Measurements from ENCODE around the gene MEI1.

Gene MEI1

GRCh38 chr22:41772198-41772597 lies 72.9 kb downstream of the MEI1 start:
- Histone ChIP-seq H3K27me3 (ENCODE audit: insufficient read depth, poor library complexity, severe bottlenecking) (no peaks in the 10 kb centered on the region), H3K4me1 (ENCODE audit: insufficient read depth, poor library complexity, severe bottlenecking) (peaks cover 10% of the 10 kb centered on the region), H3K27ac (ENCODE audit: poor library complexity, severe bottlenecking) (no peak overlapping the region), H3K4me3 (ENCODE audit: severe bottlenecking) (no peak overlapping the region), H3K36me3 (ENCODE audit: low read depth) (no peaks in the 10 kb centered on the region), H3K9me3 (ENCODE audit: severe bottlenecking) (no peaks in the 10 kb centered on the region)
- TF ChIP-seq, protein P1, sequence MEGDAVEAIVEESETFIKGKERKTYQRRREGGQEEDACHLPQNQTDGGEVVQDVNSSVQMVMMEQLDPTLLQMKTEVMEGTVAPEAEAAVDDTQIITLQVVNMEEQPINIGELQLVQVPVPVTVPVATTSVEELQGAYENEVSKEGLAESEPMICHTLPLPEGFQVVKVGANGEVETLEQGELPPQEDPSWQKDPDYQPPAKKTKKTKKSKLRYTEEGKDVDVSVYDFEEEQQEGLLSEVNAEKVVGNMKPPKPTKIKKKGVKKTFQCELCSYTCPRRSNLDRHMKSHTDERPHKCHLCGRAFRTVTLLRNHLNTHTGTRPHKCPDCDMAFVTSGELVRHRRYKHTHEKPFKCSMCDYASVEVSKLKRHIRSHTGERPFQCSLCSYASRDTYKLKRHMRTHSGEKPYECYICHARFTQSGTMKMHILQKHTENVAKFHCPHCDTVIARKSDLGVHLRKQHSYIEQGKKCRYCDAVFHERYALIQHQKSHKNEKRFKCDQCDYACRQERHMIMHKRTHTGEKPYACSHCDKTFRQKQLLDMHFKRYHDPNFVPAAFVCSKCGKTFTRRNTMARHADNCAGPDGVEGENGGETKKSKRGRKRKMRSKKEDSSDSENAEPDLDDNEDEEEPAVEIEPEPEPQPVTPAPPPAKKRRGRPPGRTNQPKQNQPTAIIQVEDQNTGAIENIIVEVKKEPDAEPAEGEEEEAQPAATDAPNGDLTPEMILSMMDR (IDR thresholded peaks at IDR 0.05; ENCODE audit: poor library complexity, severe bottlenecking): no peak
- ATAC-seq (ENCODE audit: low read depth): 0 out of 3 replicates have a peak, but pooled peaks have one; percentile 44
- DNase-seq (ENCODE audit: low spot score): no peak

- no peaks in the 10 kb centered on the region for H3K27me3 ChIP-seq (ENCODE audit: insufficient read depth, poor library complexity, severe bottlenecking)
- DNase-seq (ENCODE audit: low spot score) (no peak), ATAC-seq (ENCODE audit: low read depth) (peak; percentile 81; the same call in 2 of the 3 replicates)
- no peak overlapping the region for H3K4me3 ChIP-seq (ENCODE audit: severe bottlenecking)
- H3K4me1 ChIP-seq (ENCODE audit: insufficient read depth, poor library complexity, severe bottlenecking): peaks cover 10% of the 10 kb centered on the region
- TF ChIP-seq, protein P1 (IDR thresholded peaks at IDR 0.05; ENCODE audit: poor library complexity, severe bottlenecking): no peak
- no peaks in the 10 kb centered on the region for H3K36me3 ChIP-seq (ENCODE audit: low read depth)
- H3K27ac ChIP-seq (ENCODE audit: poor library complexity, severe bottlenecking): no peak overlapping the region
- no peaks in the 10 kb centered on the region for H3K9me3 ChIP-seq (ENCODE audit: severe bottlenecking)
Measured at GRCh38 chr22:41772645-41773044, 73.3 kb downstream of the MEI1 start.

- H3K9me3 ChIP-seq (ENCODE audit: severe bottlenecking): no peaks in the 10 kb centered on the region
- DNase-seq (ENCODE audit: low spot score): no peak
- peaks cover 10% of the 10 kb centered on the region for H3K4me1 ChIP-seq (ENCODE audit: insufficient read depth, poor library complexity, severe bottlenecking)
- no peak overlapping the region for H3K27ac ChIP-seq (ENCODE audit: poor library complexity, severe bottlenecking)
- TF ChIP-seq, protein P1 (IDR thresholded peaks at IDR 0.05; ENCODE audit: poor library complexity, severe bottlenecking): no peak
- no peaks in the 10 kb centered on the region for H3K36me3 ChIP-seq (ENCODE audit: low read depth)
- no peaks in the 10 kb centered on the region for H3K27me3 ChIP-seq (ENCODE audit: insufficient read depth, poor library complexity, severe bottlenecking)
- no peak for ATAC-seq (ENCODE audit: low read depth)
- no peak overlapping the region for H3K4me3 ChIP-seq (ENCODE audit: severe bottlenecking)
Measured at GRCh38 chr22:41775338-41775737, 76.0 kb downstream of the MEI1 start.

DNA sequence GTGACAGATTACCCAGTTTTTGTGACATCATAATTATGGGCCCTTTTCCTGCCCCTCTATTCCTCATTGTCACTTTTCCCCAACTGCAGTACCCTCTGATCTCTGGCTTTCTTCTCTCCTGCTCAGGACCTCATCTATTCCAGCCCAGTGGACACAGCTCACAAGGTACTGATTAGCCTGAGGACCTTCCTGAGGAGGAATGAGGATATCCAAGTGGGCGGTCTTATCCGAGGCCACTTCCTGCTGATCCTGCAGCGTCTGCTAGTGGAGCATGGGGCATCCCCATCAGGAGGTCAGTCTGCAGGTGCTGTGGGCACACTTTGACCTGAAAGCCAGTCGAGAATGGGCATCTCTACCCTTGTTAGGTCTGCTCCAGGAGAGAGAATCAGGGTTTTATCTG lies 76.7 kb downstream of the MEI1 start:
- no peaks in the 10 kb centered on the region for H3K9me3 ChIP-seq (ENCODE audit: severe bottlenecking)
- no peak overlapping the region for H3K27ac ChIP-seq (ENCODE audit: poor library complexity, severe bottlenecking)
- no peaks in the 10 kb centered on the region for H3K36me3 ChIP-seq (ENCODE audit: low read depth)
- DNase-seq (ENCODE audit: low spot score): no peak
- TF ChIP-seq, protein P1 (IDR thresholded peaks at IDR 0.05; ENCODE audit: poor library complexity, severe bottlenecking): no peak
- ATAC-seq (ENCODE audit: low read depth): no peak
- peaks cover 10% of the 10 kb centered on the region for H3K4me1 ChIP-seq (ENCODE audit: insufficient read depth, poor library complexity, severe bottlenecking)
- H3K27me3 ChIP-seq (ENCODE audit: insufficient read depth, poor library complexity, severe bottlenecking): no peaks in the 10 kb centered on the region
- H3K4me3 ChIP-seq (ENCODE audit: severe bottlenecking): no peak overlapping the region

GRCh38 chr22:41776381-41776780 lies 77.1 kb downstream of the MEI1 start:
- ATAC-seq (ENCODE audit: low read depth) (no peak), DNase-seq (ENCODE audit: low spot score) (no peak)

More at GRCh38 chr22:41776381-41776780, 77.1 kb downstream of the MEI1 start:
- no peaks in the 10 kb centered on the region for H3K9me3 ChIP-seq (ENCODE audit: severe bottlenecking)
- no peaks in the 10 kb centered on the region for H3K27me3 ChIP-seq (ENCODE audit: insufficient read depth, poor library complexity, severe bottlenecking)
- TF ChIP-seq, protein P1 (IDR thresholded peaks at IDR 0.05; ENCODE audit: poor library complexity, severe bottlenecking): no peak
- H3K4me3 ChIP-seq (ENCODE audit: severe bottlenecking): no peak overlapping the region
- no peaks in the 10 kb centered on the region for H3K36me3 ChIP-seq (ENCODE audit: low read depth)
- H3K27ac ChIP-seq (ENCODE audit: poor library complexity, severe bottlenecking): no peak overlapping the region
- H3K4me1 ChIP-seq (ENCODE audit: insufficient read depth, poor library complexity, severe bottlenecking): peaks cover 10% of the 10 kb centered on the region

Data from RWPE2 (cell line).